Thyroid gland (tissue), 4 donors: ENCODE results near the gene PRKD2. TPM values are rescaled to one million over a fixed set of nuclear protein-coding genes. Genes with fewer than 3 reads are reported as not detected.

Experiments
- DNase-seq, 2 donors: peaks; one replicate each; pipeline ENCODE4 v3.0.0-alpha.2; 2019
- H3K27ac ChIP-seq, 3 donors: fragments of 200-600 bp; sonication (generic); 1 replicate in 2 of 3; 2 replicates in 1 of 3; pipeline ENCODE4 v1.5.1; 2016 to 2019; ENCODE audit warnings: mild to moderate bottlenecking in 1 of 3, moderate library complexity in 1 of 3
- H3K27me3 ChIP-seq: fragments of 200-600 bp; sonication (generic); one replicate; pipeline ENCODE4 v1.5.1; 2019
- H3K36me3 ChIP-seq, 2 donors: fragments of 200-600 bp; sonication (generic); one replicate each; pipeline ENCODE4 v1.5.1; 2016 to 2019
- H3K4me1 ChIP-seq, 2 donors: fragments of 200-600 bp; sonication (generic); one replicate each; pipeline ENCODE4 v1.5.1; 2017 to 2019
- H3K4me3 ChIP-seq, 3 donors: fragments of 200-600 bp; sonication (generic); replicated peaks in 1 of 3; 1 replicate in 2 of 3; 2 replicates in 1 of 3; pipeline ENCODE4 v1.5.1; 2016; ENCODE audit warnings: mild to moderate bottlenecking in 1 of 3
- H3K9me3 ChIP-seq: fragments of 200-600 bp; sonication (generic); one replicate; pipeline ENCODE4 v1.5.1; 2017
- POLR2A ChIP-seq, 2 donors: fragments of 450-650 bp; IDR thresholded peaks; one replicate each; pipeline ENCODE4 v1.6.1; 2017; ENCODE audit warnings: antibody characterized with exemption in 2 of 2, mild to moderate bottlenecking in 2 of 2, moderate library complexity in 1 of 2
- WGBS, 2 donors: methylation state at CpG; one replicate each; pipeline ENCODE4 v1.1.5; 2017; 5-methylcytosine and 5-hydroxymethylcytosine counted together
- intact Hi-C: fragments of 100-400 bp; cut with DNase I; formaldehyde crosslinking; loops from one replicate; pipeline ENCODE4 v1.15.1; 2023
- total RNA-seq, 4 donors: library from RNA; depleted of rRNA; stranded (reverse); fragments of >200 nt; gene quantifications; one replicate each; pipeline ENCODE4 v1.2.3, GENCODE V29; 2016
- TF ChIP-seq, protein P1 (sequence below), 6 experiments: fragments of 200-600 bp in 3 of 6; fragments of 450-650 bp in 3 of 6; sonication (generic) in 3 of 6; IDR thresholded peaks; one replicate each; pipeline ENCODE4 v1.5.1; 2016 to 2019; ENCODE audit warnings: antibody characterized with exemption in 6 of 6, mild to moderate bottlenecking in 2 of 6, inconsistent platforms in 1 of 6, moderate library complexity in 1 of 6

Gene PRKD2
- total RNA-seq, 4 donors from 2014 or later: 23.7 to 40.7 (median 32.7) TPM

DNA sequence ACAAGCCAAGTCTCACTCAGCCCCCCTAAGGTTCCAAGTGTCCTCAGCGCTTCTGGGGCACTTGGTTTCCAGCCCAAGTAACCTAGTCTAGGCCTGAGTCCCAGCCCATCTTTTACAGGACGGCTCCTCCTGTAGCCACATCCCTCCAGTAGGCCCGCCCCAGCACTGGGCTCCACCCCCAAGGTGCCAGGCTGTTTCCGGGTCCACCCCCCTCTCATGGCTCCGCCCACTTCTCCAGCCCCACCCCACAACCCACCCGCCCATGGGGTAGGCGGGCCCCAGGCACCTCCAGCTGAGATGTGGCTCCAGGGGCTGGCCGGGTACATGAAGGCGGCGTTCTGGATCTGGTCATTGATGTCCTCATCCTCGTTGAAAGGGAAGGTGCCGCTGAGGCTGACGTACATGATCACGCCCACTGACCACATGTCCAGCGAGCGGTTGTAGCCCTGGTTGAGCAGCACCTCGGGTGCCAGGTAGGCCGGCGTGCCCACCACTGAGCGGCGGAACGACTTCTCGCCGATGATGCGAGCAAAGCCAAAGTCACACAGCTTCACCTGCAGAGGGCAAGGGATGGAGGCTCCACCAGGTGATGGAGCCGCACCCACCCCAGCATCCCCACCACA is 38.7 kb downstream of the PRKD2 start:
- Histone ChIP-seq H3K9me3 (no peaks in the 10 kb centered on the region), H3K36me3 (peaks cover 58 to 67% of the 10 kb centered on the region in 2 donors), H3K27me3 (no peaks in the 10 kb centered on the region), H3K4me3 (no peak overlapping the region), H3K4me1 (no peaks in the 10 kb centered on the region), H3K27ac (no peak overlapping the region)
- DNase-seq: no peak
- intact Hi-C loops: no loop called here
- WGBS, 2 donors: 83 to 93% methylated on average over 9 to 19 of the region's 26 CpGs
- TF ChIP-seq, protein P1, sequence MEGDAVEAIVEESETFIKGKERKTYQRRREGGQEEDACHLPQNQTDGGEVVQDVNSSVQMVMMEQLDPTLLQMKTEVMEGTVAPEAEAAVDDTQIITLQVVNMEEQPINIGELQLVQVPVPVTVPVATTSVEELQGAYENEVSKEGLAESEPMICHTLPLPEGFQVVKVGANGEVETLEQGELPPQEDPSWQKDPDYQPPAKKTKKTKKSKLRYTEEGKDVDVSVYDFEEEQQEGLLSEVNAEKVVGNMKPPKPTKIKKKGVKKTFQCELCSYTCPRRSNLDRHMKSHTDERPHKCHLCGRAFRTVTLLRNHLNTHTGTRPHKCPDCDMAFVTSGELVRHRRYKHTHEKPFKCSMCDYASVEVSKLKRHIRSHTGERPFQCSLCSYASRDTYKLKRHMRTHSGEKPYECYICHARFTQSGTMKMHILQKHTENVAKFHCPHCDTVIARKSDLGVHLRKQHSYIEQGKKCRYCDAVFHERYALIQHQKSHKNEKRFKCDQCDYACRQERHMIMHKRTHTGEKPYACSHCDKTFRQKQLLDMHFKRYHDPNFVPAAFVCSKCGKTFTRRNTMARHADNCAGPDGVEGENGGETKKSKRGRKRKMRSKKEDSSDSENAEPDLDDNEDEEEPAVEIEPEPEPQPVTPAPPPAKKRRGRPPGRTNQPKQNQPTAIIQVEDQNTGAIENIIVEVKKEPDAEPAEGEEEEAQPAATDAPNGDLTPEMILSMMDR (IDR thresholded peaks at IDR 0.05): no peak

DNA sequence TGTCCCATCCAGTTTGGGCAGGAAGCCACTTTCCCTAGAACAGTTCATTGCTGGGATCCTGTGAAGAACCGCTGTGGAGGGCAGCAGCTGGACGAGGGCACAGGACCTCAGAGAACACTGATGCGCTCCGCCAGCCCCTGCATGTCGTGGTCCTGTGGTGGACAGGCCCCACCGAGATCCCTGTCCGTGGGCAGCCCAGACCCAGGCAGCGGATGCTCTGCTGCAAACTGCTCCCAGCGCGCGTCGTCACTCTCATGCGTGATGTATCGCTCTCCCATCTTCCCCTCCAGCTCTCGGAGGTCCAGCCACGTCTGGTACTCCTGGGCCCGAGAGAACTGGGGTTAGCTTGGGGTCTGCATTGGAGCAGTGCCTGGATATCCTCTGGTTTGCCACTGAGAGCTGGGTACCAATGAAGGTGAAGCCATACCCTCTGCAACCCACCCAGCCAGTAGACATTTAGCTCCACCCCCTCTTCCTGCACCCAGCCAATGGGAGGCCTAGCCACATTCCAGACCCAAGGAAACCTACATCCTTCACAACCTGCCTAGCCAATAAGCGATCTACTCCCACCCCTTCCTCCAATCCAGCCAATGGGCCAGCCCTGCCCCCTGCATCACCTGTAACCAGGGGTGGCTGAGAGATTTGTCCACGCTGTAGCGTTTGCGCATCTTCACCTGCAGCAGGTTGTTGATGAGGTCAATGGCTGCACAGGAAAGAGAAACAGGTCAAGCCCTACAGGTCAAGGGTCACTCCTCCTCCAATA is 42.3 kb downstream of the PRKD2 start:
- WGBS, 2 donors: 95 to 96% methylated on average over 19 to 20 of the region's 21 CpGs
- Histone ChIP-seq H3K27me3 (no peaks in the 10 kb centered on the region), H3K36me3 (peaks cover 47 to 50% of the 10 kb centered on the region in 2 donors), H3K4me1 (no peaks in the 10 kb centered on the region), H3K27ac (no peak overlapping the region), H3K9me3 (no peaks in the 10 kb centered on the region), H3K4me3 (no peak overlapping the region)
- intact Hi-C loops: no loop called here
- TF ChIP-seq POLR2A (IDR thresholded peaks at IDR 0.05): no peak
- TF ChIP-seq, protein P1 (IDR thresholded peaks at IDR 0.05): no peak
- no peak for DNase-seq

- intact Hi-C loops: no loop called here
- Histone ChIP-seq H3K4me3 (no peak overlapping the region), H3K9me3 (no peaks in the 10 kb centered on the region), H3K4me1 (no peaks in the 10 kb centered on the region), H3K27me3 (no peaks in the 10 kb centered on the region), H3K27ac (no peak overlapping the region), H3K36me3 (peaks cover 19 to 22% of the 10 kb centered on the region in 2 donors)
- no peak for DNase-seq
- TF ChIP-seq POLR2A (IDR thresholded peaks at IDR 0.05): no peak
- TF ChIP-seq, protein P1 (IDR thresholded peaks at IDR 0.05): no peak
Observed at GRCh38 chr19:46670813-46671212, 46.1 kb downstream of the PRKD2 start.

DNA sequence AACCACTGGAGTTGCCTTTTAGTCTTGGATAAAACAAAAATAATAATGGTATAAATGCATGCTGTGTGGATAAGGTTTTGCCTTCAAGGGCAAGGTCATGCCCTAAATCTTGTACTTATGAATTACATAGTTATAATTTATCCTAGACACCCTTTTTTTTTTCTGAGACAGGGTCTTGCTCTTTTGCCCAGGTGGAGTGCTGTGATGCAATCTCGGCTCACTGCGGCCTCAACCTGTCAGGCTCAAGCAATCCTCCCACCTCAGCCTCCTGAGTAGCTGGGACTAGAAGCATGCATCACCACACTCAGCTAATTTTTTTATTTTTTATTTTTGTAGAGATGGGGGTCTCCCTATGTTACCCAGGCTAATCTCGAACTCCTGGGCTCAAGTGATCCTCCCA is 48.3 kb downstream of the PRKD2 start:
- WGBS, 2 donors: 94 to 96% methylated on average over 3 of the region's 3 CpGs
- H3K4me1 ChIP-seq: no peaks in the 10 kb centered on the region
- H3K27me3 ChIP-seq: no peaks in the 10 kb centered on the region
- H3K9me3 ChIP-seq: no peaks in the 10 kb centered on the region
- intact Hi-C loops: no loop called here
- H3K4me3 ChIP-seq: no peak overlapping the region
- peaks cover 5% of the 10 kb centered on the region in 2 donors for H3K36me3 ChIP-seq
- H3K27ac ChIP-seq: no peak overlapping the region
- TF ChIP-seq, protein P1 (IDR thresholded peaks at IDR 0.05): no peak
- no peak for TF ChIP-seq POLR2A (IDR thresholded peaks at IDR 0.05)
- no peak for DNase-seq

DNA sequence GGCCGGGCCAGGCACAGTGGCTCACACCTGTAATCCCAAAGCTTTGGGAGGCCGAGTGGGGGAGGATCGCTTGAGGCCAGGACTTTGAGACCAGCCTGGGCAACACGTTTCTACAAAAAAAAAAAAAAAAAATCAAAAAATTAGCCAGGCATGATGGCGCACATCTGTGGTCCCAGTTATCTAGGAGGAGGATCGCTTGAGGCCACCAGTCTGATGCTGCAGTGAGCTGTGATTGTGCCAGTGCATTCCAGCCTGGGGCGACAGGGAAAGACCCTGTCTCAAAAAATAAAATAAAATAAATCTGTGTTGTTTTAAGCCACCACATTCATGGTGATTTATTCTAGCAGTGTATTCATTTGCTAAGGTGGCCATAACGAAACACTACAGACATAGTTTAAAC is 51.8 kb downstream of the PRKD2 start:
- Histone ChIP-seq H3K27ac (no peak overlapping the region), H3K36me3 (no peaks in the 10 kb centered on the region), H3K27me3 (no peaks in the 10 kb centered on the region), H3K9me3 (no peaks in the 10 kb centered on the region), H3K4me3 (no peak overlapping the region), H3K4me1 (peaks cover 11 to 12% of the 10 kb centered on the region in 2 donors)
- WGBS, 2 donors: 84% methylated on average over 8 of the region's 8 CpGs
- no peak for DNase-seq
- intact Hi-C loops: no loop called here
- TF ChIP-seq, protein P1 (IDR thresholded peaks at IDR 0.05): no peak
- no peak for TF ChIP-seq POLR2A (IDR thresholded peaks at IDR 0.05)
